Measurements from ENCODE around the gene FRY. TPM values are rescaled to one million over a fixed set of nuclear protein-coding genes. Genes with fewer than 3 reads are reported as not detected.

The FRY gene
- polyA plus RNA-seq, 1 experiment = 24.6 TPM

DNA sequence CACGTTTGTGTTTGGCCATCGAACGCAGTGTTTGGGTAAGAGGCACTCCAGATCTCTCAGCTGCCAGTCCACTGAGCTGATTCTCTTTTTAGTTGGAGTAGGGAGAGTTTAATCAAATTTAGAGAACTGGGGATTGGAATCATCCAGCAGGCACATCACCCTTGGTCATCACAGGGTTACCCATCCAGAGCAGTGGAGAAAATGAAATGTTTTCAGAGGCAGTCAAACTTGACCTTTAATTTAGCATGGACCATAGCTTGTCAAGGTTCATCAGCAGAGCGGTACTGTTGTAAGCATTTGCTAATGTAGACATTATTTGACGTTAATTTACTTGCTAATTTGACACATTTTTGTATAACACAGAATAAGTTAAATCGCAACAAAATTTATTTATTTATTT is 18.4 kb upstream of the FRY start:
- Histone ChIP-seq H3K4me3 (ENCODE audit: low read depth, low read length) (no peak overlapping the region), H3K9me3 (ENCODE audit: control insufficient read depth, insufficient read depth, low read length) (no peaks in the 10 kb centered on the region), H3K27ac (ENCODE audit: low read depth, low read length) (no peak overlapping the region), H3K27me3 (ENCODE audit: control insufficient read depth, insufficient read depth, low read length) (no peaks in the 10 kb centered on the region)
- TF ChIP-seq CTCF (IDR thresholded peaks at IDR 0.05; ENCODE audit: low read depth, low read length) = no peak
- no peak for DNase-seq (ENCODE audit: low read depth, low spot score)
- CTCF ChIA-PET = interaction anchor here (2.0 kb wide), 1 partner anchor 103 kb away, joined by 8 read pairs; no protein-coding TSS in a partner anchor
- POLR2A ChIA-PET = no interaction called here

- POLR2A ChIA-PET = no interaction called here
- Histone ChIP-seq H3K27ac (ENCODE audit: low read depth, low read length) (no peak overlapping the region), H3K9me3 (ENCODE audit: control insufficient read depth, insufficient read depth, low read length) (no peaks in the 10 kb centered on the region), H3K4me3 (ENCODE audit: low read depth, low read length) (no peak overlapping the region), H3K27me3 (ENCODE audit: control insufficient read depth, insufficient read depth, low read length) (no peaks in the 10 kb centered on the region)
- CTCF ChIA-PET = interaction anchor here (1.2 to 4.3 kb wide), 3 partner anchors 15 to 149 kb away, joined by 3 to 16 read pairs (median 4); no protein-coding TSS in a partner anchor
- no peak for DNase-seq (ENCODE audit: low read depth, low spot score)
- TF ChIP-seq CTCF (IDR thresholded peaks at IDR 0.05; ENCODE audit: low read depth, low read length) = no peak
Measured at GRCh38 chr13:32016119-32016518, 15.5 kb upstream of the FRY start.

DNA sequence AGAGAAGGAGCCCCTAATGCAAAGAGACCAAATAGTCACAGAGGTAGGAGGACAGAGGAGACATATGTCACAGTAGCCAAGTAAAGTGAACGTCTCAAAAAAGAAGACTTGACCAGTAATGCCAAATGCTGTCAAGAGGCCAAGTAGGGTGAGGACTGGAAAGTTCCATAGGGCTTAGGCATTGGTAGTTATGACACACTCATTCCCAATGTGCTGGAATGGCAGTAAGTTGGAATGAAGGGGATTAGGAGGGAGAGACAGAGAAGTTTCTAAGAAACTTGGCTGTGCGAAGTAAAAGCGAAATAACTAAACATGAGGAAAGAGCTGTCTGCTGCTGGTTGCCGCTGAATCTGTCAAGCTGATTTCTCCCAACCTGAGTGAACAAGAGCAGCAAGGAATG is 14.9 kb upstream of the FRY start:
- Histone ChIP-seq H3K27me3 (ENCODE audit: control insufficient read depth, insufficient read depth, low read length) (no peaks in the 10 kb centered on the region), H3K27ac (ENCODE audit: low read depth, low read length) (no peak overlapping the region), H3K4me3 (ENCODE audit: low read depth, low read length) (no peak overlapping the region), H3K9me3 (ENCODE audit: control insufficient read depth, insufficient read depth, low read length) (no peaks in the 10 kb centered on the region)
- no peak for TF ChIP-seq CTCF (IDR thresholded peaks at IDR 0.05; ENCODE audit: low read depth, low read length)
- ChIA-PET POLR2A (no interaction called here), CTCF (interaction anchor here (1.1 to 4.3 kb wide), 5 partner anchors 15 to 148 kb away, joined by 3 to 16 read pairs (median 3); no protein-coding TSS in a partner anchor)
- no peak for DNase-seq (ENCODE audit: low read depth, low spot score)

DNA sequence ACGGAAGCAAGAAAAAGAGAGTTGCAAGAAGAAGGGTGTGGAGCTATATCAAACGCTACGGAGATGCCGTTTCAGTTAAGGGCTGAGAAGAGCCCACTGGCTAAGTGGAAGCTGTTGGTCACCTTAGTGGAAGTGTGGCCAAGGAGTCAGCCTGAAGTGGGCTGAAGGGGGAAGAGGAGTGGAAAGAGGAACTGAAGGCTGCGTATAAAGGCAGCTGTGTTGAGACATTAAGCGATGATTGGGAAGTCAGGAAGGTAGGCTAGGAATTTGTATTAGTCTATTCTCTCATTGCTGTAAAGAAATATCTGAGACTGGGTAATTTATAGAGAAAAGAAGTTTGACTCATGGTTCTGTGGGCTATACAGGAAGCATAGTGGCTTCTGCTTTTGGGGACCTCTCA is 14.1 kb upstream of the FRY start:
- no peak overlapping the region for H3K4me3 ChIP-seq (ENCODE audit: low read depth, low read length)
- TF ChIP-seq CTCF (IDR thresholded peaks at IDR 0.05; ENCODE audit: low read depth, low read length) = no peak
- no peaks in the 10 kb centered on the region for H3K27me3 ChIP-seq (ENCODE audit: control insufficient read depth, insufficient read depth, low read length)
- H3K27ac ChIP-seq (ENCODE audit: low read depth, low read length) = no peak overlapping the region
- CTCF ChIA-PET = interaction anchor here (0.6 to 4.3 kb wide), 5 partner anchors 16 to 108 kb away, joined by 3 to 16 read pairs (median 3); no protein-coding TSS in a partner anchor
- H3K9me3 ChIP-seq (ENCODE audit: control insufficient read depth, insufficient read depth, low read length) = no peaks in the 10 kb centered on the region
- no peak for DNase-seq (ENCODE audit: low read depth, low spot score)
- POLR2A ChIA-PET = no interaction called here

GRCh38 chr13:32019612-32020233 is 11.9 kb upstream of the FRY start:
- H3K27ac ChIP-seq (ENCODE audit: low read depth, low read length) = no peak overlapping the region
- ChIA-PET CTCF (interaction anchor here (0.6 to 2.7 kb wide), 8 partner anchors 9 to 562 kb away, joined by 3 to 16 read pairs (median 4); no protein-coding TSS in a partner anchor), POLR2A (no interaction called here)
- H3K9me3 ChIP-seq (ENCODE audit: control insufficient read depth, insufficient read depth, low read length) = no peaks in the 10 kb centered on the region
- no peak overlapping the region for H3K4me3 ChIP-seq (ENCODE audit: low read depth, low read length)
- DNase-seq (ENCODE audit: low read depth, low spot score) = peak; percentile 63
- TF ChIP-seq CTCF (IDR thresholded peaks at IDR 0.05; ENCODE audit: low read depth, low read length) = peak; percentile 94
- no peaks in the 10 kb centered on the region for H3K27me3 ChIP-seq (ENCODE audit: control insufficient read depth, insufficient read depth, low read length)

Measured in AG04450 (cell line).